ENCODE data around the gene HS3ST1. TPM values are rescaled to one million over a fixed set of nuclear protein-coding genes. Genes with fewer than 3 reads are reported as not detected.

HS3ST1 gene
- total RNA-seq, 1 experiment from 2014 or later = 0.21 TPM

DNA sequence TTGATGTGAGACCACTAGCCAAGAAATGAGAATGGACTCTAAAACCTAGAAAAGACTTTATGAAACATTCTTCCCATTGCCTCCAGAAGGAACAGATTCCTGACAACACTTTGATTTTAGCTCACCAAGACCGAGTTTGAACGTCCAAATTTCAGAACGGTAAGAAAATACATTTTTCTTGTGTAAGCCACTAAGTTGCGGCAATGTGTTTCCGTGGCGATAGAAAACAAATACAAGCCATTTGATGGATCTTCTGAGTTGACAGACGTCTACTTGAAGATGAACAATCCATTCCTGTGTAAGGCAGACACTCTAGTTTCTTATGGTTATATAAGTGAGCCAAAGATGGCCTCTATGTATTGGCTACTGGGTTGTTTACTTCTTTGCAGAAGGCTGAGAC, 52.5 kb downstream of the HS3ST1 start:
- POLR2A ChIA-PET = no interaction called here
- no peak for ATAC-seq

DNA sequence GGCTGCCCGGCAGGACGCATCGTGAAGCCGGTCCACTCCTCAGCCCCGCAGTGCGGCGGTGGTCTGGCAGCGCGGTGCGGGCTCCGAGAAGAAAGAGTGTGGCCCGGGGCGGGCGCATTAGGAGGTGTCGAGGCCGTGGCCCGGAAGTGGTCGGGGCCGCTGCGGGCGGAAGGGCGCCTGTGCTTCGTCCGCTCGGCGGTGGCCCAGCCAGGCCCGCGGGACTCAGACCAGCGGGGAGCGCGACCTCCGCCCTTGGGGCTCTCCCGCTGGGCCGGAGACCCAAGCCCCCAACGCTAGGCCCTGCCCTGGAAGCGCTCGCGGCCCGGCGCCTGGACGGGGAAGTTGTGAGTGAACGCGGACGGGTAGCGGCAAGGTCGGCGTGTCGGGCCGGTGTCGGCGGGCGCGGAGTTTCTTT, 60.0 kb downstream of the HS3ST1 start:
- no TSS peak for BruUV-seq (replicated peaks)
- in situ Hi-C loops (cut with HindIII; ENCODE audit: low pct_unique_long_range_greater_than_20kb, low sequenced_read_pairs) = no loop called here
- no peak overlapping the region for H3K27ac ChIP-seq (ENCODE audit: low read length)
- ATAC-seq = no peak
- H3K4me3 ChIP-seq (ENCODE audit: low read depth in 2 of 2, low read length in 2 of 2) = no peak overlapping the region
- H3K36me3 ChIP-seq (ENCODE audit: control insufficient read depth, insufficient read depth, low read length) = no peaks in the 10 kb centered on the region
- ChIA-PET CTCF (no interaction called here), POLR2A (no interaction called here)
- no peaks in the 10 kb centered on the region for H3K9me3 ChIP-seq (ENCODE audit: control insufficient read depth, insufficient read depth, low read depth, low read length)
- intact Hi-C loops (cut with micrococcal nuclease; ENCODE audit: unreplicated experiment) = no loop called here
- TF ChIP-seq, protein P1, sequence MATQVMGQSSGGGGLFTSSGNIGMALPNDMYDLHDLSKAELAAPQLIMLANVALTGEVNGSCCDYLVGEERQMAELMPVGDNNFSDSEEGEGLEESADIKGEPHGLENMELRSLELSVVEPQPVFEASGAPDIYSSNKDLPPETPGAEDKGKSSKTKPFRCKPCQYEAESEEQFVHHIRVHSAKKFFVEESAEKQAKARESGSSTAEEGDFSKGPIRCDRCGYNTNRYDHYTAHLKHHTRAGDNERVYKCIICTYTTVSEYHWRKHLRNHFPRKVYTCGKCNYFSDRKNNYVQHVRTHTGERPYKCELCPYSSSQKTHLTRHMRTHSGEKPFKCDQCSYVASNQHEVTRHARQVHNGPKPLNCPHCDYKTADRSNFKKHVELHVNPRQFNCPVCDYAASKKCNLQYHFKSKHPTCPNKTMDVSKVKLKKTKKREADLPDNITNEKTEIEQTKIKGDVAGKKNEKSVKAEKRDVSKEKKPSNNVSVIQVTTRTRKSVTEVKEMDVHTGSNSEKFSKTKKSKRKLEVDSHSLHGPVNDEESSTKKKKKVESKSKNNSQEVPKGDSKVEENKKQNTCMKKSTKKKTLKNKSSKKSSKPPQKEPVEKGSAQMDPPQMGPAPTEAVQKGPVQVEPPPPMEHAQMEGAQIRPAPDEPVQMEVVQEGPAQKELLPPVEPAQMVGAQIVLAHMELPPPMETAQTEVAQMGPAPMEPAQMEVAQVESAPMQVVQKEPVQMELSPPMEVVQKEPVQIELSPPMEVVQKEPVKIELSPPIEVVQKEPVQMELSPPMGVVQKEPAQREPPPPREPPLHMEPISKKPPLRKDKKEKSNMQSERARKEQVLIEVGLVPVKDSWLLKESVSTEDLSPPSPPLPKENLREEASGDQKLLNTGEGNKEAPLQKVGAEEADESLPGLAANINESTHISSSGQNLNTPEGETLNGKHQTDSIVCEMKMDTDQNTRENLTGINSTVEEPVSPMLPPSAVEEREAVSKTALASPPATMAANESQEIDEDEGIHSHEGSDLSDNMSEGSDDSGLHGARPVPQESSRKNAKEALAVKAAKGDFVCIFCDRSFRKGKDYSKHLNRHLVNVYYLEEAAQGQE (IDR thresholded peaks at IDR 0.05; ENCODE audit: insufficient read depth in 1 of 2, low read depth in 2 of 2, low read length in 1 of 2) = no peak
- no peak for DNase-seq (ENCODE audit: low read depth, low spot score)
- no peaks in the 10 kb centered on the region for H3K27me3 ChIP-seq (ENCODE audit: control insufficient read depth, insufficient read depth, low read length)
- H3K4me1 ChIP-seq (ENCODE audit: control insufficient read depth, insufficient read depth, low read length) = no peaks in the 10 kb centered on the region

More for the DNA sequence above, 52.5 kb downstream of the HS3ST1 start:
- H3K4me1 ChIP-seq (ENCODE audit: control insufficient read depth, insufficient read depth, low read length) = no peaks in the 10 kb centered on the region
- DNase-seq (ENCODE audit: low read depth, low spot score) = no peak
- TF ChIP-seq POLR2AphosphoS5 (IDR thresholded peaks at IDR 0.05; ENCODE audit: low read depth, low read length) (no peak), TCF7L2 (IDR thresholded peaks at IDR 0.05; ENCODE audit: low read depth, low read length) (no peak), SIN3A (IDR thresholded peaks at IDR 0.05; ENCODE audit: borderline replicate concordance, insufficient read depth, low read depth, low read length) (no peak)
- TF ChIP-seq, protein P2, sequence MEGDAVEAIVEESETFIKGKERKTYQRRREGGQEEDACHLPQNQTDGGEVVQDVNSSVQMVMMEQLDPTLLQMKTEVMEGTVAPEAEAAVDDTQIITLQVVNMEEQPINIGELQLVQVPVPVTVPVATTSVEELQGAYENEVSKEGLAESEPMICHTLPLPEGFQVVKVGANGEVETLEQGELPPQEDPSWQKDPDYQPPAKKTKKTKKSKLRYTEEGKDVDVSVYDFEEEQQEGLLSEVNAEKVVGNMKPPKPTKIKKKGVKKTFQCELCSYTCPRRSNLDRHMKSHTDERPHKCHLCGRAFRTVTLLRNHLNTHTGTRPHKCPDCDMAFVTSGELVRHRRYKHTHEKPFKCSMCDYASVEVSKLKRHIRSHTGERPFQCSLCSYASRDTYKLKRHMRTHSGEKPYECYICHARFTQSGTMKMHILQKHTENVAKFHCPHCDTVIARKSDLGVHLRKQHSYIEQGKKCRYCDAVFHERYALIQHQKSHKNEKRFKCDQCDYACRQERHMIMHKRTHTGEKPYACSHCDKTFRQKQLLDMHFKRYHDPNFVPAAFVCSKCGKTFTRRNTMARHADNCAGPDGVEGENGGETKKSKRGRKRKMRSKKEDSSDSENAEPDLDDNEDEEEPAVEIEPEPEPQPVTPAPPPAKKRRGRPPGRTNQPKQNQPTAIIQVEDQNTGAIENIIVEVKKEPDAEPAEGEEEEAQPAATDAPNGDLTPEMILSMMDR (IDR thresholded peaks at IDR 0.05) = no peak
- TF ChIP-seq, protein P1 (IDR thresholded peaks at IDR 0.05; ENCODE audit: insufficient read depth in 1 of 2, low read depth in 2 of 2, low read length in 1 of 2) = no peak
- no peaks in the 10 kb centered on the region for H3K36me3 ChIP-seq (ENCODE audit: control insufficient read depth, insufficient read depth, low read length)
- in situ Hi-C loops (cut with HindIII; ENCODE audit: low pct_unique_long_range_greater_than_20kb, low sequenced_read_pairs) (no loop called here), intact Hi-C loops (cut with micrococcal nuclease; ENCODE audit: unreplicated experiment) (no loop called here)
- no peak overlapping the region for H3K27ac ChIP-seq (ENCODE audit: low read length)
- CTCF ChIA-PET = no interaction called here
- BruUV-seq (replicated peaks) = no TSS peak
- H3K27me3 ChIP-seq (ENCODE audit: control insufficient read depth, insufficient read depth, low read length) = no peaks in the 10 kb centered on the region
- no peak overlapping the region for H3K4me3 ChIP-seq (ENCODE audit: low read depth in 2 of 2, low read length in 2 of 2)
- H3K9me3 ChIP-seq (ENCODE audit: control insufficient read depth, insufficient read depth, low read depth, low read length) = no peaks in the 10 kb centered on the region

All from Panc1 (cell line).